GM19035 (cell line): Measurements from ENCODE around the gene NDUFAF5.

Experiments
- ATAC-seq: cut with Tn5 transposase; IDR thresholded peaks from one replicate; pipeline ENCODE4 v1.9.1; 2021; ENCODE audit not compliant: unreplicated experiment

NDUFAF5 gene

GRCh38 chr20:13868331-13868730, 83.5 kb downstream of the NDUFAF5 start:
- no peak for ATAC-seq

GRCh38 chr20:13870170-13870748, 85.4 kb downstream of the NDUFAF5 start:
- no peak for ATAC-seq
